Measurements from ENCODE around the gene ZNF23. TPM values are rescaled to one million over a fixed set of nuclear protein-coding genes. Genes with fewer than 3 reads are reported as not detected.

ZNF23 gene
- polyA plus RNA-seq, 1 experiment = 14.8 TPM

DNA sequence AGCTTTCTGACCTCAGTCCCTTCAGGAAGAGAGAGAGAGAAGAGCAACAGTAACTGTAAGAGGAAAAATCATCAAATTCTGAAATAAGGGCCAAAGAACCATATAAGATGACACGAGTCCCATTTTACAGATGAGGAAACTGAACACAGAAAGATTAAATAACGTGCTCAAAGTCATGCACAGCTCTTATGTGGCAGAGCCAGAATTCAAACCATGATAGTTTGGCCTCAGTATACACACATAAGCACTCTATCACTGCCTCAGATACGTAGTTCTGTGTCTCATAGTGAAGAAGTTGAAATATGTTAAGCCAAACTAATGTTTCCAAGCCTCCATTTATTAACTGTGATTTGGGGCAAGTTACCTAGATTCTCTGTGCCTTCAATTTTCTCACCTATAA is 29.0 kb upstream of the ZNF23 start:
- TF ChIP-seq, protein P1, sequence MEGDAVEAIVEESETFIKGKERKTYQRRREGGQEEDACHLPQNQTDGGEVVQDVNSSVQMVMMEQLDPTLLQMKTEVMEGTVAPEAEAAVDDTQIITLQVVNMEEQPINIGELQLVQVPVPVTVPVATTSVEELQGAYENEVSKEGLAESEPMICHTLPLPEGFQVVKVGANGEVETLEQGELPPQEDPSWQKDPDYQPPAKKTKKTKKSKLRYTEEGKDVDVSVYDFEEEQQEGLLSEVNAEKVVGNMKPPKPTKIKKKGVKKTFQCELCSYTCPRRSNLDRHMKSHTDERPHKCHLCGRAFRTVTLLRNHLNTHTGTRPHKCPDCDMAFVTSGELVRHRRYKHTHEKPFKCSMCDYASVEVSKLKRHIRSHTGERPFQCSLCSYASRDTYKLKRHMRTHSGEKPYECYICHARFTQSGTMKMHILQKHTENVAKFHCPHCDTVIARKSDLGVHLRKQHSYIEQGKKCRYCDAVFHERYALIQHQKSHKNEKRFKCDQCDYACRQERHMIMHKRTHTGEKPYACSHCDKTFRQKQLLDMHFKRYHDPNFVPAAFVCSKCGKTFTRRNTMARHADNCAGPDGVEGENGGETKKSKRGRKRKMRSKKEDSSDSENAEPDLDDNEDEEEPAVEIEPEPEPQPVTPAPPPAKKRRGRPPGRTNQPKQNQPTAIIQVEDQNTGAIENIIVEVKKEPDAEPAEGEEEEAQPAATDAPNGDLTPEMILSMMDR (IDR thresholded peaks at IDR 0.05; ENCODE audit: low read depth, low read length) = no peak

DNA sequence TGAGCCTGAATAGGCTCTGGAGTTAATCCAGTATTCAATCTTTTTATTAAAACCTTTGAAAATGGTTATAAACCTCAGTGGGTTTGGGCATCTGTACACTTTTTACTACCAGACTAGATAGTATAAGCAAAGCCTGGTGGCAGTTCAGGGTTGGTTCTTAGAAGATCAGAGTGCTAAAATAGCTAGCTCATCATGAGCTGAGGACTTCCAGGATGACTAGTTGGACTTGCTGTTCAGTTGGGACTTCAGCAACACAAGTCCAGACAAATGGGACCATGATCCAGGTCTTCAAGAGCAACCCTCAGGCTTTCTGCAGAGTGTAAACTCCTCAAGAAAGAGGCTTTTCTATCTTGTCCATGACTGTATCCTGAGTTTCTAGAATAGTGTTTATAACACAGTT is 28.3 kb upstream of the ZNF23 start:
- H3K27ac ChIP-seq (ENCODE audit: low read depth, low read length) = no peak overlapping the region
- H3K27me3 ChIP-seq (ENCODE audit: control insufficient read depth, insufficient read depth, low read length) = no peaks in the 10 kb centered on the region
- no peak for DNase-seq (ENCODE audit: low read depth, low spot score)
- POLR2A ChIA-PET = no interaction called here
- CTCF ChIA-PET = interaction anchor here (1.7 to 15.0 kb wide), 2 partner anchors 9 to 79 kb away, joined by 7 to 316 read pairs; no protein-coding TSS in a partner anchor
- TF ChIP-seq, protein P1 (IDR thresholded peaks at IDR 0.05; ENCODE audit: low read depth, low read length) = no peak
- no peak overlapping the region for H3K4me3 ChIP-seq (ENCODE audit: low read depth, low read length)
- no peaks in the 10 kb centered on the region; the same call in 1 of the 2 replicates for H3K9me3 ChIP-seq (ENCODE audit: control insufficient read depth, insufficient read depth, low read length)

More for the DNA sequence above, 29.0 kb upstream of the ZNF23 start:
- CTCF ChIA-PET = interaction anchor here (15.0 kb wide), 1 partner anchor 80 kb away, joined by 316 read pairs; no protein-coding TSS in a partner anchor
- no peaks in the 10 kb centered on the region for H3K27me3 ChIP-seq (ENCODE audit: control insufficient read depth, insufficient read depth, low read length)
- DNase-seq (ENCODE audit: low read depth, low spot score) = no peak
- no peak overlapping the region for H3K4me3 ChIP-seq (ENCODE audit: low read depth, low read length)
- POLR2A ChIA-PET = no interaction called here
- H3K9me3 ChIP-seq (ENCODE audit: control insufficient read depth, insufficient read depth, low read length) = no peaks in the 10 kb centered on the region; the same call in 1 of the 2 replicates
- H3K27ac ChIP-seq (ENCODE audit: low read depth, low read length) = no peak overlapping the region

DNA sequence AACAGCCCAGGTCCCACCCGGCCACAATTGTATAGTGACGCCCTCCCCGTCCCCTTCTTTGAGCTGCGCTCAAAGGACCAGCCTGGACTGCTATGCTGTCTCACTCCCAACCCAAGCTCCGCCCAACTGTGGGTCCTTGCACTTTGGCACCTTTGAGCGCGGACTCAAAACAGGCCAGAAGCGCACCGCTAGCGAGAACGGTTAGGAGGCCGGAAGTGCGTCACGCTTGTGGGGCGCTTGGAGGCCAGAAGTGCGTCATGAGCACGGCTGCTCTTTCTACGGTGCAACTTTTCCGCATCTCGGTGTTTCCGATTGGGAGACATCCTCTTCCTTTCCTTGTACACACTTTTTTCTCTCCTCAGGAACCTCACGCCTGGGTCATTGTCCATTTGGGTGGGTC is 27.1 kb upstream of the ZNF23 start, which contains the start of gene ZNF19:
ZNF19 (minus strand) TSS at position 203 of the 400 bp plus-strand sequence. CDS start 7,210 bp downstream, outside the sequence.
- TF ChIP-seq, protein P1 (IDR thresholded peaks at IDR 0.05; ENCODE audit: low read depth, low read length) = no peak
- POLR2A ChIA-PET = no interaction called here
- Histone ChIP-seq H3K27ac (ENCODE audit: low read depth, low read length) (no peak within 1 kb of the TSS), H3K9me3 (ENCODE audit: control insufficient read depth, insufficient read depth, low read length) (no peaks in the 10 kb centered on the region; the same call in 1 of the 2 replicates), H3K4me3 (ENCODE audit: low read depth, low read length) (no peak within 1 kb of the TSS), H3K27me3 (ENCODE audit: control insufficient read depth, insufficient read depth, low read length) (no peaks in the 10 kb centered on the region)
- CTCF ChIA-PET = interaction anchor here (1.7 kb wide), 1 partner anchor 11 kb away, joined by 7 read pairs; no protein-coding TSS in a partner anchor
- no peak for DNase-seq (ENCODE audit: low read depth, low spot score)

DNA sequence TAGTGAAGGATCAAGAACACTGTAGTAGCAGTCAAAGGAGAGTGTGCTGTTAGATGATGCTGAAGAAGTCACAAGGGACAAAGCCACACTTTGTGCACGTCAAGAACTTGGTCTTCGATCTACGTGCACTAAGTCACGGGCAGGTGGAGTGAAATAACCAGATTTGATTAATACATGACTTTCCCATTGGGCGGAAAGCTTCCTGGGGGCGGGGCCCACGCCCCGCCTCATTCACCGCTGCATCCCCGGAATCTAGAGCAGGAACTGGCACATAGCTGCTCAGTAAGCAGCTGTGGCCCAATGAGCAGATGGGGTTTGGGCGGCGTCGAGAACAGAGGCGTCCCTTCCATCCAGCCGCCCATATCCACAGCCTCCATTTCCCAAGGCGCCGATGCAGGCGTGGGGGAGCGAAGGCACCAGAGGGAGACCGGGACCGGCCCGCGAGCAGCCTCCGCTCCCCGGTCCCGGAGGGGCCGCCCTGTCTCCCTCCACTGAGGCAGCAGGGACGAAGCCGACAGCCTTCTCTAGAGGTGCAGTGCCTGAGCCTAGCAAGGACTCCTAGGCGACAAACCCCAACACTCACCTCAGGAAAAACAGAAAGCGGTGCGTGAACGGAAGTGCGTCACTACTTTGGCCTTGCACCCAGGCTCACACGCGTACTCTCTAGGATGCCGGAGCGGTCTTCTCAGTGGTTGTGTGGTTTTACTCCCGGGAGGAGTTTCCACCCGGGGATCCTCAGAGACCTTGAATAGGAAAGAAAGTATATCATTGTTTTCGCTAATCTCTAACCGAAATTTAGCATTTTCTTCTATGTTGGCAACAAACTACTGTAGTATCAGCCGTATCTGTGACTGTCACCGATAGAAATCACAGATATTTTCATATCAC is 22.2 kb upstream of the ZNF23 start:
- Histone ChIP-seq H3K27me3 (ENCODE audit: control insufficient read depth, insufficient read depth, low read length) (no peaks in the 10 kb centered on the region), H3K9me3 (ENCODE audit: control insufficient read depth, insufficient read depth, low read length) (no peaks in the 10 kb centered on the region; the same call in 1 of the 2 replicates), H3K27ac (ENCODE audit: low read depth, low read length) (peak overlapping the region; percentile 100), H3K4me3 (ENCODE audit: low read depth, low read length) (peak overlapping the region; percentile 88)
- peak; percentile 85 for DNase-seq (ENCODE audit: low read depth, low spot score)
- ChIA-PET POLR2A (interaction anchor here (0.5 to 1.6 kb wide), 4 partner anchors 17 to 45 kb away, joined by 3 to 11 read pairs (median 6); partner anchors contain the start of gene ZNF23), CTCF (interaction anchor here (0.6 to 1.4 kb wide), 9 partner anchors 15 to 1752 kb away, joined by 3 to 7 read pairs (median 3); partner anchors contain the start of gene CMTR2)
- TF ChIP-seq, protein P1 (IDR thresholded peaks at IDR 0.05; ENCODE audit: low read depth, low read length) = no peak
